Mucosa of descending colon (tissue), 3 donors: ENCODE results near the gene CDC23. TPM values are rescaled to one million over a fixed set of nuclear protein-coding genes. Genes with fewer than 3 reads are reported as not detected.

Experiments
- ATAC-seq: fragments of 200-7000 bp; cut with Tn5 transposase; one replicate; pipeline ENCODE4 v1.9.1; 2020; ENCODE audit warnings: mild to moderate bottlenecking, moderate library complexity
- DNase-seq, 3 donors: peaks; one replicate each; pipeline ENCODE4 v3.0.0-alpha.2; 2020
- H3K36me3 ChIP-seq: fragments of 200-600 bp; one replicate; pipeline ENCODE4 v1.8.0; 2021; ENCODE audit warnings: low read depth, mild to moderate bottlenecking
- H3K4me1 ChIP-seq: fragments of 200-600 bp; one replicate; pipeline ENCODE4 v1.8.0; 2021; ENCODE audit warnings: low read depth, mild to moderate bottlenecking
- H3K4me3 ChIP-seq: fragments of 200-600 bp; one replicate; pipeline ENCODE4 v1.8.0; 2021; ENCODE audit warnings: mild to moderate bottlenecking
- H3K9me3 ChIP-seq: fragments of 200-600 bp; one replicate; pipeline ENCODE4 v1.8.0; 2021; ENCODE audit warnings: mild to moderate bottlenecking
- CTCF ChIP-seq: fragments of 200-600 bp; IDR thresholded peaks from one replicate; pipeline ENCODE4 v1.8.0; 2022; ENCODE audit warnings: antibody characterized with exemption, mild to moderate bottlenecking
- intact Hi-C, 2 donors: fragments of 100-400 bp; cut with DNase I in 1 of 2; cut with micrococcal nuclease in 1 of 2; formaldehyde crosslinking; loops; one replicate each; pipeline versions ENCODE4 v1.11.0 to v1.11.1; 2022; cut with DNase I, micrococcal nuclease
- total RNA-seq, 3 donors: library from RNA; stranded (reverse); fragmentation: NEBNext Ultra II Directional in 2 of 3; extraction: Animal tissue kit (Norgen Biotek cat#: 25700) in 2 of 3; gene quantifications; one replicate each; pipeline versions ENCODE4 v1.2.1 to v1.2.4, GENCODE V29; 2021 to 2023
- donor health status: DM: no; HTN: no; CAD: no; lungs with moderate emphysema.
- donor health status: DM: no; HTN: no; CAD: no.
- donor health status: DM: no; HTN: yes; CAD: no.

CDC23 gene
- total RNA-seq, 3 donors from 2014 or later, result 19.3 to 22.2 (median 21.9) TPM

GRCh38 chr5:138240650-138241385, 27.7 kb upstream of the CDC23 start:
- ATAC-seq, result no peak
- H3K36me3 ChIP-seq, result no peaks in the 10 kb centered on the region
- no peak for DNase-seq
- intact Hi-C loops, result no loop called here
- no peaks in the 10 kb centered on the region for H3K9me3 ChIP-seq
- TF ChIP-seq CTCF, result no peak
- no peak overlapping the region for H3K4me3 ChIP-seq
- H3K4me1 ChIP-seq, result peaks cover 11% of the 10 kb centered on the region

- no peak for TF ChIP-seq CTCF
- H3K36me3 ChIP-seq, result no peaks in the 10 kb centered on the region
- H3K4me1 ChIP-seq, result peaks cover 11% of the 10 kb centered on the region
- H3K4me3 ChIP-seq, result no peak overlapping the region
- DNase-seq (no peak), ATAC-seq (no peak)
- no peaks in the 10 kb centered on the region for H3K9me3 ChIP-seq
- intact Hi-C loops, result no loop called here
Measured at GRCh38 chr5:138238034-138238433, 24.9 kb upstream of the CDC23 start.

DNA sequence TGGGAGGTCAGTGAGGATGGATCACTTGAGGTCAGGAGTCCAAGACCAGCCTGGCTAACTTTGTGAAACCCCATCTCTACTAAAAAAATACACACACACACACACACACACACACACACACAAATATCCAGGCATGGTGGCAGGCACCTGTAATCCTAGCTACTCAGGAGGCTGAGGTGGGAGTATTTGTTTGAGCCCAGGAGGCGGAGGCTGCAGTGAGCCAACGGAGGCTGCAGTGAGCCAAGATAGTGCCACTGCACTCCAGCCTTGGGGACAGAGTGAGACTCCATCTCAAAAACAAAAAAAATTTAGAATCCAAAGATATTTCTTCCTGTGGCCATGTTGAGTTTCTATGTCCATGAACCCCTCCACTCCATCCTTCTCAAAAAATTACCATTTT, 21.5 kb upstream of the CDC23 start:
- Histone ChIP-seq H3K4me3 (no peak overlapping the region), H3K9me3 (no peaks in the 10 kb centered on the region), H3K4me1 (no peaks in the 10 kb centered on the region), H3K36me3 (no peaks in the 10 kb centered on the region)
- ATAC-seq (no peak), DNase-seq (no peak)
- intact Hi-C loops, result no loop called here
- TF ChIP-seq CTCF, result no peak

DNA sequence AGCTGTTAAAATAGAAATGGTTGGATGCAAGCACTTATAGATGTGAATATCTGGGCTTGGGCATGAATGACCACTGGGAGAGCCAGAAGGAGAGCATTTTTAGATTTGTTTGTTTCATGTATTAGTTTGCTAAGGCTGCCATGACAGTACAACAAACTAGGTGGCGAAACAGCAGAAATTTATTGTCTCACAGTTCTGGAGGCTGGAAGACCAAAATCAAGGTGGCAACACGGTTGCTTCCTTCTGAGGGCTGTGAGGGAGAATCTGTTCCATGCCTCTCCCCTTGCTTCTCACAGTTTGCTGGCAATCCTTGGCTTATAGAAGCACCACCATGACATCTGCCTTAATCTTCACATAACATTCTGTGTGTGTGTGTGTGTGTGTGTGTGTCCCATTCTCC, 20.2 kb upstream of the CDC23 start:
- Histone ChIP-seq H3K4me3 (no peak overlapping the region), H3K9me3 (no peaks in the 10 kb centered on the region), H3K36me3 (no peaks in the 10 kb centered on the region), H3K4me1 (no peaks in the 10 kb centered on the region)
- no peak for DNase-seq
- ATAC-seq, result no peak
- intact Hi-C loops, result no loop called here
- no peak for TF ChIP-seq CTCF

DNA sequence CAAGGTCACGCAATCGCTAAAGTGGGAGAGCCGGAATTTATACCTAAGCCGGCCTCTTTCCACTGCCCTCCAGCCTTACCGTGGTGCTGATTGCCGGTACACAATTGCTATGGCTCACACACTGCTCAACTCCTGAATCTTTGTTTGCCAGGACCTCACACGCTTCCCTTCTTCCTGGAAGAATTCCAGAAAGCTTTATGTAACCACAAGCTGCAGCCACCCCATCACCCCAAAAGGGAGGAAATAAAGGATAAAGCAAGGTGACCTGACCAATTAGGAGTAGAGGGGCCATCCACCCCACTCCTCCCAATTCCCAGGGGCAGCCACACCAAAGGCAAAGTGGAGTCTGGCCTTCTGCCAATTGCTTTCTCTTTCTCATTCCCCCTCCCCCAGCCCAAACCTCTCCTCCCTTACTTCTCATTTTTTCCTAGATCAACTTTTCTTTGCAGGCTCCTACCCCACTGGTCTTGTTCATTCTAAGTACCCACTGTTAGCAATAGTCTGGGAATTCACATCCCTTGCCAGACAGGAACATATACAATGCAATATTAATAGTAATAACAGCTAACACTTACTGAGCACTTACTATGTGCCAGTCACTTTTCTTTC, 18.0 kb upstream of the CDC23 start:
- H3K9me3 ChIP-seq, result peaks cover 9% of the 10 kb centered on the region
- no peak overlapping the region for H3K4me3 ChIP-seq
- DNase-seq, result no peak
- ATAC-seq, result no peak
- H3K36me3 ChIP-seq, result no peaks in the 10 kb centered on the region
- TF ChIP-seq CTCF, result no peak
- no peaks in the 10 kb centered on the region for H3K4me1 ChIP-seq
- intact Hi-C loops, result no loop called here
